NT2/D1 (cell line): Measurements from ENCODE around the gene LEMD2.

Experiments used
- SUZ12 ChIP-seq: IDR thresholded peaks from 2 replicates; pipeline ENCODE4 v1.6.1; 2011; ENCODE audit not compliant: insufficient read length, insufficient read depth; ENCODE audit errors: extremely low read depth
- YY1 ChIP-seq: IDR thresholded peaks from 2 replicates; pipeline ENCODE4 v1.6.1; 2011; ENCODE audit not compliant: insufficient read length, insufficient read depth

DNA sequence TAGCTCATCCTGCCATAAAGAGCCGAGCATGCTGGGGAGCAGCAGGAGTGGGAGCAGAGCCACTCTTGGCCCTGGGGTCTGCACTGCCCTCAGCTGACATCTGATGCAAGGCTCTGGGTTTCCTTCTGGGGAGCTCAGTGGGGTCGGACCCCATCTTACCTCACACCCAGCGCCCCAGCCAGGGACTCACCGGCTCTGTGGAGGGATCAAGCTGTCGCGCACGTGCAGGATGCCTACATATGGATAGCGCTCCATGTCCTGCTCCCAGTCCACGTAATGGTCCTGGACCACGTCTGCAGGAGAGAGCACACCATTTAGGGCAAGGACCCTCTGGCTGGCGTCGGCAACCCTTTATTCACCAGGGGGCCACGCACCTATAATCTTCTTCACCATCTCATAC is 12.2 kb downstream of the LEMD2 start:
- TF ChIP-seq YY1: no peak
- TF ChIP-seq SUZ12: no peak
